ENCODE data around the gene NHLRC4.

DNA sequence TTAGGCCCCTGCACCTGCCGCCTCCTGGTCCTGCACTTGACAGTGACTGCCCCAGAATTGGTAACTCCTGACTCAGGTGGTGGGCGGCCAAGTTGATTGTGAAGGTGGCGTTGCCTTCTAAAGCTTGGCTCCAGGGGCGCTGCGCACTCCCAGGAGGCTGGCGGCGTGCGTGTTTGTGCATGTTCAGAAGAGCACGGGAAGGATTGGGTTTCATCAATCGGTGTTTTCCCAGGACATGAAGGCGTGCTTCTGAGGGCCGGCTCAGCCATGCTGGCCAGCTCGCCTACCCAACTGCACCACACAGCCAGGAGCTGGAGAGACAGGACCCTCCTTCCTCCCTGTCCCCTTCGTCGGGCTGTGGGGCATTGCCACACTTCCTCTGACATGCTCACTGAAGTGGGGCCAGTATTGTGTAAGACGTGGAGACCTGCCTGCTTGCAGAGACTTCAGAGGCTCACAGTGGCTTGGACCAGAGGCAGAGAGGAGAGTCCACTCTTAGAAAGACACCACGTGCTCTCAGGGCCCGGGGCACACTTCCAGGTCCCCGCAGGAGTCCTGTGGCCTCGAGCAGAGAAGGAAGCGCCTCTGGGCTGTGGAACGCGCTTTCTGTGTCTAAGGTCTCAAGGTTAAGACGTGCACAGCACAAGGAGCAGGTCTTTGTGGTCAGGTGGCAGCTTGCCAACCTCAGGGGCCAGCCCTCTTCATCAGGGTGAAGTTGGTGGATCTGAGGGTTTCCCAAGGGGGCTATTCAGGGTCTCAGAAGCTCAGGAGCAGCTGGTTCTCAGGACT is 25.9 kb downstream of the NHLRC4 start:
- TF ChIP-seq POLR2AphosphoS5 (IDR thresholded peaks at IDR 0.05) (no peak), POLR2A (IDR thresholded peaks at IDR 0.05) (no peak), EP300 (IDR thresholded peaks at IDR 0.05) (no peak)
- TF ChIP-seq, protein P1, sequence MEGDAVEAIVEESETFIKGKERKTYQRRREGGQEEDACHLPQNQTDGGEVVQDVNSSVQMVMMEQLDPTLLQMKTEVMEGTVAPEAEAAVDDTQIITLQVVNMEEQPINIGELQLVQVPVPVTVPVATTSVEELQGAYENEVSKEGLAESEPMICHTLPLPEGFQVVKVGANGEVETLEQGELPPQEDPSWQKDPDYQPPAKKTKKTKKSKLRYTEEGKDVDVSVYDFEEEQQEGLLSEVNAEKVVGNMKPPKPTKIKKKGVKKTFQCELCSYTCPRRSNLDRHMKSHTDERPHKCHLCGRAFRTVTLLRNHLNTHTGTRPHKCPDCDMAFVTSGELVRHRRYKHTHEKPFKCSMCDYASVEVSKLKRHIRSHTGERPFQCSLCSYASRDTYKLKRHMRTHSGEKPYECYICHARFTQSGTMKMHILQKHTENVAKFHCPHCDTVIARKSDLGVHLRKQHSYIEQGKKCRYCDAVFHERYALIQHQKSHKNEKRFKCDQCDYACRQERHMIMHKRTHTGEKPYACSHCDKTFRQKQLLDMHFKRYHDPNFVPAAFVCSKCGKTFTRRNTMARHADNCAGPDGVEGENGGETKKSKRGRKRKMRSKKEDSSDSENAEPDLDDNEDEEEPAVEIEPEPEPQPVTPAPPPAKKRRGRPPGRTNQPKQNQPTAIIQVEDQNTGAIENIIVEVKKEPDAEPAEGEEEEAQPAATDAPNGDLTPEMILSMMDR (IDR thresholded peaks at IDR 0.05), result no peak
